MM.1S (cell line): Measurements from ENCODE around the gene ETV6.

Experiments
- DNase-seq: peaks from one replicate; pipeline ENCODE4 v3.0.0-alpha.2; 2015
- H2AFZ ChIP-seq: fragments of 300-600 bp; sonication (generic); 2 replicates; pipeline ENCODE4 v1.6.0; 2016; ENCODE audit warnings: antibody characterized with exemption, low read length
- H3F3A ChIP-seq: fragments of 300-600 bp; sonication (generic); 2 replicates; pipeline ENCODE4 v1.6.1; 2016; ENCODE audit warnings: mild to moderate bottlenecking, antibody characterized with exemption, low read length, moderate library complexity, mixed read lengths; ENCODE audit not compliant: insufficient read depth
- H3K27ac ChIP-seq: fragments of 300-600 bp; sonication (generic); 2 replicates; pipeline ENCODE4 v1.5.1; 2016; ENCODE audit warnings: mild to moderate bottlenecking, low read length
- H3K27me3 ChIP-seq: fragments of 300-600 bp; sonication (generic); replicated peaks from 2 replicates; pipeline ENCODE4 v1.6.0; 2016; ENCODE audit warnings: low read length; ENCODE audit not compliant: insufficient read depth
- H3K36me3 ChIP-seq: fragments of 300-600 bp; sonication (generic); replicated peaks from 2 replicates; pipeline ENCODE4 v1.6.1; 2016; ENCODE audit warnings: mild to moderate bottlenecking, low read length, mixed read lengths; ENCODE audit not compliant: insufficient read depth
- H3K4me1 ChIP-seq: fragments of 300-600 bp; sonication (generic); 2 replicates; pipeline ENCODE4 v1.6.1; 2016; ENCODE audit warnings: low read length, mixed read lengths
- H3K4me2 ChIP-seq: fragments of 300-600 bp; sonication (generic); 2 replicates; pipeline ENCODE4 v1.6.0; 2016; ENCODE audit warnings: low read depth, low read length
- H3K4me3 ChIP-seq: fragments of 300-600 bp; sonication (generic); 2 replicates; pipeline ENCODE4 v1.5.1; 2016; ENCODE audit warnings: low read length, mixed read lengths
- H3K79me2 ChIP-seq: fragments of 300-600 bp; sonication (generic); 2 replicates; pipeline ENCODE4 v1.6.1; 2016; ENCODE audit warnings: mixed run types, low read length, mixed read lengths
- H3K9ac ChIP-seq: fragments of 300-600 bp; sonication (generic); 2 replicates; pipeline ENCODE4 v1.6.1; 2016; ENCODE audit warnings: low read length, mixed read lengths
- H3K9me2 ChIP-seq: fragments of 300-600 bp; sonication (generic); replicated peaks from 2 replicates; pipeline ENCODE4 v1.6.1; 2016; ENCODE audit warnings: mild to moderate bottlenecking, low read length, mixed read lengths; ENCODE audit not compliant: insufficient read depth
- H3K9me3 ChIP-seq: fragments of 300-600 bp; sonication (generic); replicated peaks from 2 replicates; pipeline ENCODE4 v1.6.1; 2016; ENCODE audit warnings: mild to moderate bottlenecking, low read length, mixed read lengths; ENCODE audit not compliant: insufficient read depth
- H4K20me1 ChIP-seq: fragments of 300-600 bp; sonication (generic); 2 replicates; pipeline ENCODE4 v1.6.1; 2016; ENCODE audit warnings: mild to moderate bottlenecking, low read length, moderate library complexity, mixed read lengths; ENCODE audit not compliant: insufficient read depth
- CTCF ChIP-seq: fragments of 300-600 bp; sonication (generic); IDR thresholded peaks from 2 replicates; pipeline ENCODE4 v1.5.1; 2016; ENCODE audit warnings: antibody characterized with exemption, low read length, mixed read lengths
- EZH2 ChIP-seq: fragments of 300-600 bp; sonication (generic); optimal IDR thresholded peaks from 2 replicates; pipeline ENCODE3; 2017; ENCODE audit warnings: low read depth, mild to moderate bottlenecking, antibody characterized with exemption, low read length, mixed read lengths
- EZH2phosphoT487 ChIP-seq: fragments of 300-600 bp; sonication (generic); IDR thresholded peaks from 2 replicates; pipeline ENCODE4 v1.6.1; 2018; ENCODE audit warnings: antibody characterized with exemption, low read length

ETV6 gene

GRCh38 chr12:11922361-11922760, 272.9 kb downstream of the ETV6 start:
- TF ChIP-seq CTCF (no peak), EZH2 (no peak), EZH2phosphoT487 (no peak)
- Histone ChIP-seq H3K27me3 (no peaks in the 10 kb centered on the region), H2AFZ (no peak overlapping the region), H3K4me2 (no peak overlapping the region), H3K9ac (no peak overlapping the region), H3K36me3 (no peaks in the 10 kb centered on the region), H3K4me3 (no peak overlapping the region), H3F3A (no peaks in the 10 kb centered on the region), H3K27ac (no peak overlapping the region), H3K9me2 (no peaks in the 10 kb centered on the region), H3K79me2 (no peaks in the 10 kb centered on the region), H3K9me3 (no peaks in the 10 kb centered on the region), H4K20me1 (no peaks in the 10 kb centered on the region), H3K4me1 (peaks cover 7% of the 10 kb centered on the region; the same call in 1 of the 2 replicates)
- no peak for DNase-seq

- no peaks in the 10 kb centered on the region for H3K36me3 ChIP-seq
- no peaks in the 10 kb centered on the region for H4K20me1 ChIP-seq
- H3K9me3 ChIP-seq: no peaks in the 10 kb centered on the region
- H3K4me1 ChIP-seq: peaks cover 7% of the 10 kb centered on the region; the same call in 1 of the 2 replicates
- H2AFZ ChIP-seq: no peak overlapping the region
- no peak overlapping the region for H3K9ac ChIP-seq
- H3F3A ChIP-seq: no peaks in the 10 kb centered on the region
- no peak for TF ChIP-seq CTCF
- TF ChIP-seq EZH2: no peak
- TF ChIP-seq EZH2phosphoT487: no peak
- H3K27ac ChIP-seq: no peak overlapping the region
- H3K79me2 ChIP-seq: no peaks in the 10 kb centered on the region
- no peaks in the 10 kb centered on the region for H3K9me2 ChIP-seq
- no peak overlapping the region for H3K4me2 ChIP-seq
- no peak overlapping the region for H3K4me3 ChIP-seq
- H3K27me3 ChIP-seq: no peaks in the 10 kb centered on the region
- no peak for DNase-seq
These were observed 273.6 kb downstream of the ETV6 start for GRCh38 chr12:11923067-11923466.

GRCh38 chr12:11927286-11927935, 277.9 kb downstream of the ETV6 start:
- TF ChIP-seq CTCF: no peak
- TF ChIP-seq EZH2phosphoT487: no peak
- no peak for TF ChIP-seq EZH2
- no peaks in the 10 kb centered on the region for H3K9me3 ChIP-seq
- H3K4me3 ChIP-seq: no peak overlapping the region
- H3K9ac ChIP-seq: no peak overlapping the region
- peaks cover 6% of the 10 kb centered on the region; the same call in 1 of the 2 replicates for H3K4me1 ChIP-seq
- no peaks in the 10 kb centered on the region for H4K20me1 ChIP-seq
- H3F3A ChIP-seq: no peaks in the 10 kb centered on the region
- no peaks in the 10 kb centered on the region for H3K27me3 ChIP-seq
- no peak overlapping the region for H2AFZ ChIP-seq
- H3K27ac ChIP-seq: no peak overlapping the region
- DNase-seq: no peak
- H3K4me2 ChIP-seq: no peak overlapping the region
- H3K9me2 ChIP-seq: no peaks in the 10 kb centered on the region
- H3K36me3 ChIP-seq: no peaks in the 10 kb centered on the region
- no peaks in the 10 kb centered on the region for H3K79me2 ChIP-seq
